GM21447 (cell line): ENCODE results near the gene TPSD1.
"Not testable (repeated sequence)": the region's sequence is repeated elsewhere in the genome, so short reads cannot be mapped to it uniquely, and the experiment has no call there.

ENCODE experiments used
- ATAC-seq: cut with Tn5 transposase; IDR thresholded peaks from one replicate; pipeline ENCODE4 v1.9.1; 2021; ENCODE audit not compliant: unreplicated experiment

TPSD1 gene

GRCh38 chr16:1220841-1221627 is 34.8 kb upstream of the TPSD1 start:
- ATAC-seq, result no peak

GRCh38 chr16:1221628-1222552 is 34.0 kb upstream of the TPSD1 start:
- no peak for ATAC-seq

GRCh38 chr16:1222553-1223354 is 33.1 kb upstream of the TPSD1 start:
- ATAC-seq, result no peak

- ATAC-seq, result no peak
Measured at GRCh38 chr16:1223355-1224214, 32.3 kb upstream of the TPSD1 start.

DNA sequence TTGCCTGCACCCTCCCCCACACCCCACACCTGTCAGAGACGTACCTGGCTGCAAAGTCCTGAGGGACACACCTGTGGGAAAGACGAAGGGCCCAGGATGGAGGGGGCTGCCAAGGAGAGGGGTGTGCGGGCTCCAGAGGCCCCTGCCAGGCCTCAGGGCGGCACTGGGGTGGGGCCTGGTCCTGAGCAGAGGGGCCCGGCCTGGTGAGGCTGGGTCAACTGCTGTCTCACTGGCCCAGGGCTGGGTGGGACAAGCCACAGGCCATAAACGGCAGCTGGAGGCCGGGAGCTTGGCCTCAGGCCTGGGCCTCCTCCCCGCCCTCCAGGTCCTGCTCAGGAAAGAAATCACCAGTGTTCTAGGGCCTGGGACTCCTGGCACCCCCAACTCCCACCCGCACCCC is 31.3 kb upstream of the TPSD1 start:
- ATAC-seq, result no peak

GRCh38 chr16:1225051-1225451 is 30.8 kb upstream of the TPSD1 start, which contains the start of gene TPSG1:
TSS of gene TPSG1 (minus strand) at chr16:1225268. CDS start at chr16:1225252, 16 bp downstream.
- ATAC-seq, result no peak

GRCh38 chr16:1225728-1226311 is 30.0 kb upstream of the TPSD1 start:
- ATAC-seq, result not testable (repeated sequence)

DNA sequence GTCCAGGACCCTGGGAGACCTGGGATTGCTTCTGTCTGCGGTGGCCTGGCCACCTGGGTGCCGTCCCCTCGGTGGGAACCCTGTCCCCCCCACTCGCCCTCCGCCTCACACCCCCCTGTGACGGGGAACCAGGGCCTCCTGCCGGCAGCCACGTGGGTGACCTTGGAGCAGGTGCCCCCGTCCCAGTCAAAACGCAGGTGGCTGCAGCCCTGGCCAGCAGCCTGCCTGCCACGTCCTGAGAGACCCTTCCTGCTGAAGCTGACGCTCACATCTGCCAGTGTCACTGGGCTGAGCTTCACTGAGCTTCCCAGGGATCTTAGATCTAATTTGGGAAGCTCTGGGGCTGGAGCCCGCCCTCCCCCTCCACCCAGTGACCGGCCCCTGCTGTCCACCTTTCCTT is 29.2 kb upstream of the TPSD1 start:
- ATAC-seq, result not testable (repeated sequence)

DNA sequence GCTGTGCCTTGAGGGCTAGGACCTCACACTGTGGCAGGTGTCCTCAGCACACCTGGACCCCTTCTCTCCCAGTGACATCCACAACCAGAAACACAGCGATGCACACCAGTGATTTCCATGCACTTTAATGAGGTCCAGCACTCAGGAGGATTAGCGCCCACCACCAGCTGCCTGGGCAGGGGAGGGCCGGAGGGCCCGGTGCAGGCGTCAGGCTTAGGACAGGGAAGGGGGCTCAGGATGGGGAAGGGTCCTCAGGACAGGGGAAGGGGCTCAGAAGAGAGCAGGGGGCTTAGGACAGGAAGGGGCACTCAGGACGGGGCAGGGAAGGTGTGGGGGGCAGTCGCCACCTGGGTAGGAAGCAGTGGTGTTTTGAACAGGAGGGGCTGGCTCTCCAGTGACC is 27.6 kb upstream of the TPSD1 start:
- ATAC-seq, result not testable (repeated sequence)

GRCh38 chr16:1229476-1229875 is 26.4 kb upstream of the TPSD1 start:
- ATAC-seq, result not testable (repeated sequence)

- not testable (repeated sequence) for ATAC-seq
Measured at GRCh38 chr16:1230084-1230470, 25.8 kb upstream of the TPSD1 start, which contains the start of gene TPSB2. TSS of gene TPSB2 (minus strand) at chr16:1230184. CDS start at chr16:1229951, 233 bp downstream.

- not testable (repeated sequence) for ATAC-seq
Measured at GRCh38 chr16:1230471-1231212, 25.2 kb upstream of the TPSD1 start.

DNA sequence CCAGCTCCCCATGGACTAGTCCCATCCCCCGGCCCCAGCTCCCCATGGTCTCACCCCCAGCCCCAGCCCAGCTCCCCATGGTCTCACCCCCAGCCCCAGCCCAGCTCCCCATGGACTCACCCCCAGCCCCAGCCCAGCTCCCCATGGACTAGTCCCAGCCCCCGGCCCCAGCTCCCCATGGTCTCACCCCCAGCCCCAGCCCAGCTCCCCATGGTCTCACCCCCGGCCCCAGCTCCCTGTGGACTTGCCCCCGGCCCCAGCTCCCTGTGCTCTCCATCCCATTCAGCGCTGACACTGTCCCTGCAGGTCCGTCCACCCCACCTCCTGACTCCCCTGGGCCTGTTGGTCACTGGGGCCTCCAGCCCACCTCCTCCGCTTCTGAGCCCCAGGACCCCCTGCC is 24.6 kb upstream of the TPSD1 start:
- ATAC-seq, result not testable (repeated sequence)

GRCh38 chr16:1232049-1232748 is 23.7 kb upstream of the TPSD1 start:
- ATAC-seq, result not testable (repeated sequence)

GRCh38 chr16:1236659-1237058 is 19.2 kb upstream of the TPSD1 start:
- ATAC-seq, result not testable (repeated sequence)

- no peak for ATAC-seq
Measured at GRCh38 chr16:1237990-1238389, 17.9 kb upstream of the TPSD1 start.

GRCh38 chr16:1238909-1239308 is 17.0 kb upstream of the TPSD1 start:
- ATAC-seq, result not testable (repeated sequence)

- not testable (repeated sequence) for ATAC-seq
Measured at GRCh38 chr16:1239575-1239974, 16.3 kb upstream of the TPSD1 start.
